WTC11 (cell line): ENCODE data around the gene VPS52. TPM values are rescaled to one million over a fixed set of nuclear protein-coding genes. Genes with fewer than 3 reads are reported as not detected.

Experiments
- ATAC-seq: fragments of 200-7000 bp; cut with Tn5 transposase; 2 replicates; pipeline ENCODE4 v1.10.0; 2021; ENCODE audit warnings: mild to moderate bottlenecking, moderate library complexity
- CTCF ChIA-PET: fragments of 300-600 bp; sonication (Branson Sonifier 250); formaldehyde crosslinking; loops from one replicate; lab custom pipeline; 2021; ENCODE audit warnings: antibody characterized with exemption; lab: Charles Lee
- POLR2A ChIA-PET: fragments of 350-600 bp; sonication (Branson Sonifier 250); formaldehyde crosslinking; loops from one replicate; lab custom pipeline; 2021; ENCODE audit warnings: antibody characterized with exemption; lab: Charles Lee
- DNase-seq: peaks from one replicate; pipeline ENCODE4 v3.0.0; 2021; ENCODE audit warnings: low spot score
- H3K27ac Mint-ChIP-seq: 2 replicates; pipeline ENCODE4 v1.8.0; 2021; ENCODE audit warnings: mixed read lengths
- H3K27me3 Mint-ChIP-seq: 2 replicates; pipeline ENCODE4 v1.8.0; 2021; ENCODE audit warnings: low read depth, mild to moderate bottlenecking, moderate library complexity, mixed read lengths
- H3K36me3 Mint-ChIP-seq: 2 replicates; pipeline ENCODE4 v1.8.0; 2021; ENCODE audit warnings: mixed read lengths
- H3K4me1 Mint-ChIP-seq: 2 replicates; pipeline ENCODE4 v1.8.0; 2022; ENCODE audit warnings: mixed read lengths
- H3K4me3 Mint-ChIP-seq: 2 replicates; pipeline ENCODE4 v1.8.0; 2021; ENCODE audit warnings: mild to moderate bottlenecking, moderate library complexity, mixed read lengths
- H3K9me3 Mint-ChIP-seq: 2 replicates; pipeline ENCODE4 v1.8.0; 2021; ENCODE audit warnings: mixed read lengths
- CREB1 ChIP-seq: sonication (generic); formaldehyde crosslinking; IDR thresholded peaks from 2 replicates; pipeline ENCODE4 v1.8.0; 2023; ENCODE audit warnings: mild to moderate bottlenecking, missing genetic modification reagents
- ELF4 ChIP-seq: sonication (generic); formaldehyde crosslinking; IDR thresholded peaks from 2 replicates; pipeline ENCODE4 v1.8.1; 2022; ENCODE audit warnings: low read depth, mild to moderate bottlenecking, moderate library complexity, missing genetic modification reagents
- ESRRA ChIP-seq: sonication (generic); formaldehyde crosslinking; IDR thresholded peaks from 2 replicates; pipeline ENCODE4 v1.8.1; 2022; ENCODE audit warnings: mild to moderate bottlenecking, missing genetic modification reagents, borderline replicate concordance
- ETV6 ChIP-seq: sonication (generic); formaldehyde crosslinking; IDR thresholded peaks from 2 replicates; pipeline ENCODE4 v1.8.1; 2022; ENCODE audit warnings: mild to moderate bottlenecking, missing genetic modification reagents
- FOXJ3 ChIP-seq: sonication (generic); formaldehyde crosslinking; IDR thresholded peaks from 2 replicates; pipeline ENCODE4 v1.9.0; 2021; ENCODE audit warnings: missing genetic modification reagents, mild to moderate bottlenecking, borderline replicate concordance
- GABPB1 ChIP-seq: sonication (generic); formaldehyde crosslinking; IDR thresholded peaks from 2 replicates; pipeline ENCODE4 v1.8.1; 2023; ENCODE audit warnings: mild to moderate bottlenecking, missing genetic modification reagents
- NFATC4 ChIP-seq: fragments of 250-450 bp; sonication (Bioruptor Pico); IDR thresholded peaks from 2 replicates; pipeline ENCODE4 v1.9.0; 2021; ENCODE audit warnings: mild to moderate bottlenecking
- RELA ChIP-seq: sonication (generic); formaldehyde crosslinking; IDR thresholded peaks from 2 replicates; pipeline ENCODE4 v1.8.1; 2022; ENCODE audit warnings: missing genetic modification reagents, mild to moderate bottlenecking, borderline replicate concordance
- SMAD3 ChIP-seq: sonication (generic); formaldehyde crosslinking; IDR thresholded peaks from 2 replicates; pipeline ENCODE4 v1.8.0; 2022; ENCODE audit warnings: missing genetic modification reagents, mild to moderate bottlenecking, borderline replicate concordance
- TCF7 ChIP-seq: sonication (generic); formaldehyde crosslinking; IDR thresholded peaks from 2 replicates; pipeline ENCODE4 v1.8.0; 2022; ENCODE audit warnings: mild to moderate bottlenecking, low read depth, missing genetic modification reagents, moderate library complexity
- TEAD4 ChIP-seq: sonication (generic); formaldehyde crosslinking; IDR thresholded peaks from 2 replicates; pipeline ENCODE4 v1.8.0; 2022; ENCODE audit warnings: mild to moderate bottlenecking, missing genetic modification reagents
- ZNF317 ChIP-seq: sonication (generic); formaldehyde crosslinking; IDR thresholded peaks from 2 replicates; pipeline ENCODE4 v1.8.1; 2023; ENCODE audit warnings: low read depth, mild to moderate bottlenecking, moderate library complexity, missing genetic modification reagents, borderline replicate concordance
- total RNA-seq: library from RNA; stranded (reverse); gene quantifications from 3 replicates; pipeline ENCODE4 v1.2.3, GENCODE V29; 2021
- TF ChIP-seq, protein P1 (sequence below): fragments of 250-450 bp; sonication (Bioruptor Pico); conservative IDR thresholded peaks from 2 replicates; pipeline ENCODE4 v1.9.0; 2021; ENCODE audit warnings: mild to moderate bottlenecking
- TF ChIP-seq, protein P2 (sequence below): sonication (generic); formaldehyde crosslinking; IDR thresholded peaks from 2 replicates; pipeline ENCODE4 v1.8.0; 2022; ENCODE audit warnings: missing genetic modification reagents
- TF ChIP-seq, protein P3 (sequence below): sonication (generic); formaldehyde crosslinking; IDR thresholded peaks from 2 replicates; pipeline ENCODE4 v1.8.1; 2023; ENCODE audit warnings: mild to moderate bottlenecking, missing genetic modification reagents
- TF ChIP-seq, protein P4 (sequence below): sonication (generic); formaldehyde crosslinking; conservative IDR thresholded peaks from 2 replicates; pipeline ENCODE4 v1.8.1; 2023; ENCODE audit warnings: mild to moderate bottlenecking, low read depth, missing genetic modification reagents, moderate library complexity
- TF ChIP-seq, protein P5 (sequence below): sonication (generic); formaldehyde crosslinking; IDR thresholded peaks from 2 replicates; pipeline ENCODE4 v1.8.1; 2023; ENCODE audit warnings: mild to moderate bottlenecking, missing genetic modification reagents, borderline replicate concordance
- TF ChIP-seq, protein P6 (sequence below): sonication (generic); formaldehyde crosslinking; IDR thresholded peaks from 2 replicates; pipeline ENCODE4 v1.8.1; 2023; ENCODE audit warnings: mild to moderate bottlenecking, missing genetic modification reagents

Gene VPS52
- total RNA-seq, 1 experiment from 2014 or later = 46.8 TPM

DNA sequence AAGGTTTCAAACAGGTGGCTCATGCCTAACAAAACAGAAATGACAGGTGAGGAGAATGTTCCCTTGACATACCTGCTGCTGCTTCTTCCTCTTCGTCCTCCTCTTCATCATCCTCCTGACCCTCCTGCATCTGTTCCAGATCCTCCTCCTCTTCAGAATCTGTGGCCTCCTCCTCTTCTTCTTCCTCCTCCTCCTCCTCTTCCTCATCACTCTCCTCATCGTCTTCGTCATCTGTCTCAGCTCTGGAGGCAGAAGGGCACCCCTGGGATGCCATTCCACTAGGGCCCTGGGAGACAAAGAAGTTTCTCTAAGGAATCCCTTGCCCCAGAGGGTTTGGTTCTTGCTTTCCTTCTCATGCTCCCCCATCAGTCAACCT is 48.3 kb upstream of the VPS52 start:
- peak overlapping the region; percentile 87 for H3K27ac Mint-ChIP-seq
- H3K36me3 Mint-ChIP-seq = peaks cover 21% of the 10 kb centered on the region
- no peak for ATAC-seq
- ChIA-PET POLR2A (no interaction called here), CTCF (no interaction called here)
- TF ChIP-seq ESRRA (CRISPR knock-in tag) (no peak), SMAD3 (CRISPR knock-in tag) (no peak), TEAD4 (CRISPR knock-in tag) (no peak), TCF7 (no peak), FOXJ3 (no peak), GABPB1 (no peak), ZNF317 (no peak), NFATC4 (CRISPR knock-in tag) (no peak), CREB1 (no peak), RELA (no peak), ETV6 (no peak), ELF4 (CRISPR knock-in tag) (no peak)
- TF ChIP-seq, protein P1, sequence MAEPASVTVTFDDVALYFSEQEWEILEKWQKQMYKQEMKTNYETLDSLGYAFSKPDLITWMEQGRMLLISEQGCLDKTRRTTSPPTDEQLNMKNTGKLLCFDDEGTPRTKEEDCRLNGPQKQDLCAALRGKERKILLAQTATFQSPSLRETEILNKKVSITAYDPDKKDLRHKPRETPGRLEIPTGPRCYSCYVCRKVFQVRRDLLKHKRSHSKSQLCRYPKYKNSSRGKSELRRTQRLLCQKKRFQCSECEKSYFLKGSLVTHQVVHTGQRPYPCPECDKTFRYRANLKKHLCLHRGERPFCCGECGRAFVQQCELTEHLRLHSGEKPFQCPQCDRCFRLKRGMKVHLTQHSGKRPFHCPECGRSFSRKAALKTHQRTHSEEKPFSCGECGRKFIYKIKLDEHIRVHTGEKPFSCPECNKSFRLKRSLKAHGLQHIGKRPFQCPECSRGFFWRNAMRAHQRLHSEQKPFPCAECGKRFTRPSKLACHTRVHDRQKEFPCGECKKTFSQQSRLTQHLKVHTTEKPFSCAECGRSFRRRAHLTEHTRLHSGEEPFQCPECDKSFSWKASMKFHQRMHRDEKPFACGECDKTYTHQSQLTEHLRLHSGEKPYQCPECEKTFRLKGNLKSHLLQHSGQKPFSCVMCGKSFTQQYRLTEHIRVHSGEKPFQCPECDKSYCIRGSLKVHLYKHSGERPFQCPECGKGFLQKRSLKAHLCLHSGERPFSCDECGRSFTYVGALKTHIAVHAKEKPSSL = no peak
- TF ChIP-seq, protein P2, sequence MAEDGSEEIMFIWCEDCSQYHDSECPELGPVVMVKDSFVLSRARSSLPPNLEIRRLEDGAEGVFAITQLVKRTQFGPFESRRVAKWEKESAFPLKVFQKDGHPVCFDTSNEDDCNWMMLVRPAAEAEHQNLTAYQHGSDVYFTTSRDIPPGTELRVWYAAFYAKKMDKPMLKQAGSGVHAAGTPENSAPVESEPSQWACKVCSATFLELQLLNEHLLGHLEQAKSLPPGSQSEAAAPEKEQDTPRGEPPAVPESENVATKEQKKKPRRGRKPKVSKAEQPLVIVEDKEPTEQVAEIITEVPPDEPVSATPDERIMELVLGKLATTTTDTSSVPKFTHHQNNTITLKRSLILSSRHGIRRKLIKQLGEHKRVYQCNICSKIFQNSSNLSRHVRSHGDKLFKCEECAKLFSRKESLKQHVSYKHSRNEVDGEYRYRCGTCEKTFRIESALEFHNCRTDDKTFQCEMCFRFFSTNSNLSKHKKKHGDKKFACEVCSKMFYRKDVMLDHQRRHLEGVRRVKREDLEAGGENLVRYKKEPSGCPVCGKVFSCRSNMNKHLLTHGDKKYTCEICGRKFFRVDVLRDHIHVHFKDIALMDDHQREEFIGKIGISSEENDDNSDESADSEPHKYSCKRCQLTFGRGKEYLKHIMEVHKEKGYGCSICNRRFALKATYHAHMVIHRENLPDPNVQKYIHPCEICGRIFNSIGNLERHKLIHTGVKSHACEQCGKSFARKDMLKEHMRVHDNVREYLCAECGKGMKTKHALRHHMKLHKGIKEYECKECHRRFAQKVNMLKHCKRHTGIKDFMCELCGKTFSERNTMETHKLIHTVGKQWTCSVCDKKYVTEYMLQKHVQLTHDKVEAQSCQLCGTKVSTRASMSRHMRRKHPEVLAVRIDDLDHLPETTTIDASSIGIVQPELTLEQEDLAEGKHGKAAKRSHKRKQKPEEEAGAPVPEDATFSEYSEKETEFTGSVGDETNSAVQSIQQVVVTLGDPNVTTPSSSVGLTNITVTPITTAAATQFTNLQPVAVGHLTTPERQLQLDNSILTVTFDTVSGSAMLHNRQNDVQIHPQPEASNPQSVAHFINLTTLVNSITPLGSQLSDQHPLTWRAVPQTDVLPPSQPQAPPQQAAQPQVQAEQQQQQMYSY = no peak
- TF ChIP-seq, protein P3, sequence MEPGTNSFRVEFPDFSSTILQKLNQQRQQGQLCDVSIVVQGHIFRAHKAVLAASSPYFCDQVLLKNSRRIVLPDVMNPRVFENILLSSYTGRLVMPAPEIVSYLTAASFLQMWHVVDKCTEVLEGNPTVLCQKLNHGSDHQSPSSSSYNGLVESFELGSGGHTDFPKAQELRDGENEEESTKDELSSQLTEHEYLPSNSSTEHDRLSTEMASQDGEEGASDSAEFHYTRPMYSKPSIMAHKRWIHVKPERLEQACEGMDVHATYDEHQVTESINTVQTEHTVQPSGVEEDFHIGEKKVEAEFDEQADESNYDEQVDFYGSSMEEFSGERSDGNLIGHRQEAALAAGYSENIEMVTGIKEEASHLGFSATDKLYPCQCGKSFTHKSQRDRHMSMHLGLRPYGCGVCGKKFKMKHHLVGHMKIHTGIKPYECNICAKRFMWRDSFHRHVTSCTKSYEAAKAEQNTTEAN (CRISPR knock-in tag) = no peak
- TF ChIP-seq, protein P4, sequence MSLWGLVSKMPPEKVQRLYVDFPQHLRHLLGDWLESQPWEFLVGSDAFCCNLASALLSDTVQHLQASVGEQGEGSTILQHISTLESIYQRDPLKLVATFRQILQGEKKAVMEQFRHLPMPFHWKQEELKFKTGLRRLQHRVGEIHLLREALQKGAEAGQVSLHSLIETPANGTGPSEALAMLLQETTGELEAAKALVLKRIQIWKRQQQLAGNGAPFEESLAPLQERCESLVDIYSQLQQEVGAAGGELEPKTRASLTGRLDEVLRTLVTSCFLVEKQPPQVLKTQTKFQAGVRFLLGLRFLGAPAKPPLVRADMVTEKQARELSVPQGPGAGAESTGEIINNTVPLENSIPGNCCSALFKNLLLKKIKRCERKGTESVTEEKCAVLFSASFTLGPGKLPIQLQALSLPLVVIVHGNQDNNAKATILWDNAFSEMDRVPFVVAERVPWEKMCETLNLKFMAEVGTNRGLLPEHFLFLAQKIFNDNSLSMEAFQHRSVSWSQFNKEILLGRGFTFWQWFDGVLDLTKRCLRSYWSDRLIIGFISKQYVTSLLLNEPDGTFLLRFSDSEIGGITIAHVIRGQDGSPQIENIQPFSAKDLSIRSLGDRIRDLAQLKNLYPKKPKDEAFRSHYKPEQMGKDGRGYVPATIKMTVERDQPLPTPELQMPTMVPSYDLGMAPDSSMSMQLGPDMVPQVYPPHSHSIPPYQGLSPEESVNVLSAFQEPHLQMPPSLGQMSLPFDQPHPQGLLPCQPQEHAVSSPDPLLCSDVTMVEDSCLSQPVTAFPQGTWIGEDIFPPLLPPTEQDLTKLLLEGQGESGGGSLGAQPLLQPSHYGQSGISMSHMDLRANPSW (CRISPR knock-in tag) = no peak
- TF ChIP-seq, protein P5, sequence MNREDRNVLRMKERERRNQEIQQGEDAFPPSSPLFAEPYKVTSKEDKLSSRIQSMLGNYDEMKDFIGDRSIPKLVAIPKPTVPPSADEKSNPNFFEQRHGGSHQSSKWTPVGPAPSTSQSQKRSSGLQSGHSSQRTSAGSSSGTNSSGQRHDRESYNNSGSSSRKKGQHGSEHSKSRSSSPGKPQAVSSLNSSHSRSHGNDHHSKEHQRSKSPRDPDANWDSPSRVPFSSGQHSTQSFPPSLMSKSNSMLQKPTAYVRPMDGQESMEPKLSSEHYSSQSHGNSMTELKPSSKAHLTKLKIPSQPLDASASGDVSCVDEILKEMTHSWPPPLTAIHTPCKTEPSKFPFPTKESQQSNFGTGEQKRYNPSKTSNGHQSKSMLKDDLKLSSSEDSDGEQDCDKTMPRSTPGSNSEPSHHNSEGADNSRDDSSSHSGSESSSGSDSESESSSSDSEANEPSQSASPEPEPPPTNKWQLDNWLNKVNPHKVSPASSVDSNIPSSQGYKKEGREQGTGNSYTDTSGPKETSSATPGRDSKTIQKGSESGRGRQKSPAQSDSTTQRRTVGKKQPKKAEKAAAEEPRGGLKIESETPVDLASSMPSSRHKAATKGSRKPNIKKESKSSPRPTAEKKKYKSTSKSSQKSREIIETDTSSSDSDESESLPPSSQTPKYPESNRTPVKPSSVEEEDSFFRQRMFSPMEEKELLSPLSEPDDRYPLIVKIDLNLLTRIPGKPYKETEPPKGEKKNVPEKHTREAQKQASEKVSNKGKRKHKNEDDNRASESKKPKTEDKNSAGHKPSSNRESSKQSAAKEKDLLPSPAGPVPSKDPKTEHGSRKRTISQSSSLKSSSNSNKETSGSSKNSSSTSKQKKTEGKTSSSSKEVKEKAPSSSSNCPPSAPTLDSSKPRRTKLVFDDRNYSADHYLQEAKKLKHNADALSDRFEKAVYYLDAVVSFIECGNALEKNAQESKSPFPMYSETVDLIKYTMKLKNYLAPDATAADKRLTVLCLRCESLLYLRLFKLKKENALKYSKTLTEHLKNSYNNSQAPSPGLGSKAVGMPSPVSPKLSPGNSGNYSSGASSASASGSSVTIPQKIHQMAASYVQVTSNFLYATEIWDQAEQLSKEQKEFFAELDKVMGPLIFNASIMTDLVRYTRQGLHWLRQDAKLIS (CRISPR knock-in tag) = no peak
- TF ChIP-seq, protein P6, sequence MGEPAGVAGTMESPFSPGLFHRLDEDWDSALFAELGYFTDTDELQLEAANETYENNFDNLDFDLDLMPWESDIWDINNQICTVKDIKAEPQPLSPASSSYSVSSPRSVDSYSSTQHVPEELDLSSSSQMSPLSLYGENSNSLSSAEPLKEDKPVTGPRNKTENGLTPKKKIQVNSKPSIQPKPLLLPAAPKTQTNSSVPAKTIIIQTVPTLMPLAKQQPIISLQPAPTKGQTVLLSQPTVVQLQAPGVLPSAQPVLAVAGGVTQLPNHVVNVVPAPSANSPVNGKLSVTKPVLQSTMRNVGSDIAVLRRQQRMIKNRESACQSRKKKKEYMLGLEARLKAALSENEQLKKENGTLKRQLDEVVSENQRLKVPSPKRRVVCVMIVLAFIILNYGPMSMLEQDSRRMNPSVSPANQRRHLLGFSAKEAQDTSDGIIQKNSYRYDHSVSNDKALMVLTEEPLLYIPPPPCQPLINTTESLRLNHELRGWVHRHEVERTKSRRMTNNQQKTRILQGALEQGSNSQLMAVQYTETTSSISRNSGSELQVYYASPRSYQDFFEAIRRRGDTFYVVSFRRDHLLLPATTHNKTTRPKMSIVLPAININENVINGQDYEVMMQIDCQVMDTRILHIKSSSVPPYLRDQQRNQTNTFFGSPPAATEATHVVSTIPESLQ (CRISPR knock-in tag) = no peak
- TF ChIP-seq, all 79 proteins: peak for 0
- Mint-ChIP-seq H3K4me1 (peaks cover 72% of the 10 kb centered on the region), H3K9me3 (no peaks in the 10 kb centered on the region), H3K4me3 (no peak overlapping the region), H3K27me3 (no peaks in the 10 kb centered on the region; the same call in 1 of the 2 replicates)
- no peak for DNase-seq
